HG02798 (cell line): Measurements from ENCODE around the gene PPARD.

ENCODE experiments used
- ATAC-seq: cut with Tn5 transposase; IDR thresholded peaks from one replicate; pipeline ENCODE4 v1.9.1; 2021; ENCODE audit warnings: mild to moderate bottlenecking; ENCODE audit not compliant: unreplicated experiment, poor library complexity

The PPARD gene

GRCh38 chr6:35402136-35402855 is 59.9 kb downstream of the PPARD start:
- ATAC-seq, result peak; percentile 63

- no peak for ATAC-seq
These were observed 60.5 kb downstream of the PPARD start for GRCh38 chr6:35402856-35403191.

- ATAC-seq, result no peak
These were observed 61.4 kb downstream of the PPARD start for GRCh38 chr6:35403544-35404442.

GRCh38 chr6:35406711-35407485 is 64.5 kb downstream of the PPARD start:
- no peak for ATAC-seq

- no peak for ATAC-seq
These were observed 66.9 kb downstream of the PPARD start for GRCh38 chr6:35409245-35409644.

- ATAC-seq, result no peak
These were observed 67.8 kb downstream of the PPARD start for GRCh38 chr6:35410131-35410530.

- ATAC-seq, result no peak
These were observed 68.7 kb downstream of the PPARD start for GRCh38 chr6:35411066-35411465.

- no peak for ATAC-seq
These were observed 69.7 kb downstream of the PPARD start for GRCh38 chr6:35412102-35412501.

- ATAC-seq, result no peak
These were observed 71.6 kb downstream of the PPARD start for GRCh38 chr6:35413911-35414310.

- no peak for ATAC-seq
These were observed 72.9 kb downstream of the PPARD start for GRCh38 chr6:35415065-35415891.

- ATAC-seq, result no peak
These were observed 75.8 kb downstream of the PPARD start for GRCh38 chr6:35417979-35418661.

- ATAC-seq, result no peak
These were observed 77.1 kb downstream of the PPARD start for GRCh38 chr6:35419417-35419816.

- no peak for ATAC-seq
These were observed 77.6 kb downstream of the PPARD start for GRCh38 chr6:35419961-35420360.

GRCh38 chr6:35425284-35425683 is 82.9 kb downstream of the PPARD start:
- no peak for ATAC-seq

- no peak for ATAC-seq
These were observed 83.7 kb downstream of the PPARD start for GRCh38 chr6:35426074-35426473.

GRCh38 chr6:35427435-35427834 is 85.1 kb downstream of the PPARD start:
- ATAC-seq, result no peak

- no peak for ATAC-seq
These were observed 85.5 kb downstream of the PPARD start for GRCh38 chr6:35427851-35428321.

- ATAC-seq, result no peak
These were observed 86.2 kb downstream of the PPARD start for GRCh38 chr6:35428421-35429149.

- no peak for ATAC-seq
These were observed 87.1 kb downstream of the PPARD start for GRCh38 chr6:35429463-35429862.
